Astrocyte of the spinal cord (primary cell): ENCODE data around the gene ZNF501.

Source experiments
- DNase-seq: peaks from one replicate; pipeline ENCODE4 v3.0.0; 2011; ENCODE audit warnings: low read depth, low spot score
- H3K4me3 ChIP-seq: 2 replicates; pipeline ENCODE4 v1.5.1; 2011; ENCODE audit warnings: low read depth, mild to moderate bottlenecking, low read length, moderate library complexity
- CTCF ChIP-seq: IDR thresholded peaks from 2 replicates; pipeline ENCODE4 v1.5.1; 2012; ENCODE audit warnings: low read depth, mild to moderate bottlenecking, low read length, inconsistent platforms
- in situ Hi-C: cut with HindIII; loops from 2 replicates; pipeline ENCODE4 v1.10.0; 2017; ENCODE audit warnings: low sequenced_read_pairs

Gene ZNF501

GRCh38 chr3:44729384-44729910 is at the start of gene ZNF501:
Gene ZNF501, plus strand, starts transcription at chr3:44729635. Its CDS starts 4,787 bp downstream, at chr3:44734422.
- in situ Hi-C loops, result no loop called here
- H3K4me3 ChIP-seq, result peak within 1 kb of the TSS; percentile 77
- peak; percentile 93 for DNase-seq
- TF ChIP-seq CTCF, result no peak

GRCh38 chr3:44680921-44681455 is 48.4 kb upstream of the ZNF501 start:
- in situ Hi-C loops, result no loop called here
- no peak for TF ChIP-seq CTCF
- no peak for DNase-seq
- no peak overlapping the region for H3K4me3 ChIP-seq

GRCh38 chr3:44682182-44682896 is 47.1 kb upstream of the ZNF501 start:
- TF ChIP-seq CTCF, result no peak
- in situ Hi-C loops, result no loop called here
- H3K4me3 ChIP-seq, result no peak overlapping the region
- peak; percentile 44 for DNase-seq

- DNase-seq, result peak; percentile 88
- peak overlapping the region; percentile 57 for H3K4me3 ChIP-seq
- in situ Hi-C loops, result no loop called here
- TF ChIP-seq CTCF, result no peak
Observed at GRCh38 chr3:44685128-44685800, 44.2 kb upstream of the ZNF501 start.

GRCh38 chr3:44687898-44688297 is 41.5 kb upstream of the ZNF501 start:
- H3K4me3 ChIP-seq, result no peak overlapping the region
- in situ Hi-C loops, result no loop called here
- TF ChIP-seq CTCF, result no peak
- no peak for DNase-seq

- peak; percentile 31 for TF ChIP-seq CTCF
- in situ Hi-C loops, result no loop called here
- peak; percentile 92 for DNase-seq
- H3K4me3 ChIP-seq, result peak within 1 kb of the TSS; percentile 95
Observed at GRCh38 chr3:44712455-44713075, 16.9 kb upstream of the ZNF501 start, which contains the start of gene ZNF502. Gene ZNF502, plus strand, starts transcription at chr3:44712660. Its CDS starts 7,602 bp downstream, at chr3:44720262.
